ENCODE measurements around the gene DLGAP4.
A peak's percentile ranks its signal among the peaks of the same experiment; 100 is the strongest.

DLGAP4 gene

DNA sequence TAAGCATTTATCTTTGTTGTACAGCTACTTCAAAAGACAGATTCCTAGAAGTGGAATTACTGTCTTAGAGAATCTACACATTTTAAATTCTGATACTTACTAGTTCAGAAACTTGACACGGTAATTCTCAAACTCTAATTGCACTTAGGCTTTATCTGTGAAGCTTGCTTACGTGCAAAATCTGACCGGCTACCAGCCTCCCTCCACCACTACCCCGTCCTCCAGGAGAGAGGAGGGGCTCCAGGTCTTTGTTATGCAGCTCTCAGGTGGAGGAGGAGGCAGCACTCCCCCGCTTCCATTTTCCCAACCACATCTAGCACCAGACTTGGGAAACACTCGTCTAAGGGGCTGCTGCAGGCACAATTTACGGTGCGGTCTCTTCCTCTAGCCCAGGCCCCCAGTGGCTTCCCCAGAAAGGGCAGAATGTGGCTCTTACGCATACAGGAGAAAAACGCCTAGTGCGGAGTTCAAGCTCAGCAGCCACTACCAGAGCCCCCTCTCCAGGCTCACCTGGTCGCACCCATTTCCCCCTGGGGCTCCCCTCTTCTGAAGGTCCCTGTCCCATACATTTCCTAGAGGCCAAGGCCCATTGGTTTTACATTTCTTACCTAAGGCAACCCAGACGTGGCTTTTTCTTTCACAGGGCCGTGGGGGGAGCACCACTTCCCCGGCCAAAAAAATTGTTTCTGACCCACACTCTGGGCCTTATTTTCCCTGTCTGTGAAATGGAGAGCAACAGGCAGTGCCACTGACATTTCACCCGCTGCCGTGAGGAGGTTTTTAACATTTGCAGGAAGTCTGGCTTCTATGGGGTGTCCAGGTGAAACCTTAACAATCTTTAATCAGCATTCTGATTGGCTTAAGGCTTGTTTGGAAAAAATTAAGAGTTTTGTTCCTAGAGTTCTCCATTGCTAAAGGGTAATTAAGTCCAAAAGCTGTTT is 265.7 kb downstream of the DLGAP4 start:
- H3K4me1 Mint-ChIP-seq, result peaks cover 34% of the 10 kb centered on the region
- H3K4me3 Mint-ChIP-seq, result peak overlapping the region; percentile 84
- no peaks in the 10 kb centered on the region for H3K9me3 Mint-ChIP-seq
- peak overlapping the region; percentile 96 for H3K27ac Mint-ChIP-seq (ENCODE audit: low read depth)
- DNase-seq (ENCODE audit: low spot score in 2 of 2) (no peak), ATAC-seq (replicated peaks; ENCODE audit: extremely low read depth, poor library complexity, severe bottlenecking) (no peak)
- H3K27me3 Mint-ChIP-seq, result no peaks in the 10 kb centered on the region
- peaks cover 25% of the 10 kb centered on the region for H3K36me3 Mint-ChIP-seq (ENCODE audit: insufficient read depth)

DNA sequence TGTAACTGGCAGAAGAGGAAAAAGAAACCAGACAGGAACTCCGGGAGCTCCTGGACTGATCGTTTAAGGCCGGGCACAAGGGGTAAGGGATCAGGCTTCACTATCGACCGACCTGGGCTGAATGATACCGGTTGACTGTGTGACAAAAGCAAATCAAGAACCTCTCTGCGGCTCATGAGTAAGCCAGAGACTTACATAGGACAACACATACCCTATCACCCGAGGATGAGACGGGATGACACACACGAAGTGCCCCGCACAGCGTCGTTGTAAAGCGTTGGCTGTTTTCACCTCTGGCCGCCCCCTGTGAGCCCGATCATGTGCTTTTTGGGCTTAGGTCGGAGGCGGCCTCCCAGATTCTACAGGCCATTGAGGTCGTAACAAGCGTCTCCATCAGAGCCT is 266.6 kb downstream of the DLGAP4 start:
- H3K27ac Mint-ChIP-seq (ENCODE audit: low read depth), result peak overlapping the region; percentile 96
- ATAC-seq (replicated peaks; ENCODE audit: extremely low read depth, poor library complexity, severe bottlenecking) (peak; percentile 61), DNase-seq (ENCODE audit: low spot score in 2 of 2) (peak in 1 of 2 donors; percentile 49)
- H3K36me3 Mint-ChIP-seq (ENCODE audit: insufficient read depth), result peaks cover 24% of the 10 kb centered on the region
- peak overlapping the region; percentile 84 for H3K4me3 Mint-ChIP-seq
- no peaks in the 10 kb centered on the region for H3K9me3 Mint-ChIP-seq
- H3K4me1 Mint-ChIP-seq, result peaks cover 34% of the 10 kb centered on the region
- no peaks in the 10 kb centered on the region for H3K27me3 Mint-ChIP-seq

DNA sequence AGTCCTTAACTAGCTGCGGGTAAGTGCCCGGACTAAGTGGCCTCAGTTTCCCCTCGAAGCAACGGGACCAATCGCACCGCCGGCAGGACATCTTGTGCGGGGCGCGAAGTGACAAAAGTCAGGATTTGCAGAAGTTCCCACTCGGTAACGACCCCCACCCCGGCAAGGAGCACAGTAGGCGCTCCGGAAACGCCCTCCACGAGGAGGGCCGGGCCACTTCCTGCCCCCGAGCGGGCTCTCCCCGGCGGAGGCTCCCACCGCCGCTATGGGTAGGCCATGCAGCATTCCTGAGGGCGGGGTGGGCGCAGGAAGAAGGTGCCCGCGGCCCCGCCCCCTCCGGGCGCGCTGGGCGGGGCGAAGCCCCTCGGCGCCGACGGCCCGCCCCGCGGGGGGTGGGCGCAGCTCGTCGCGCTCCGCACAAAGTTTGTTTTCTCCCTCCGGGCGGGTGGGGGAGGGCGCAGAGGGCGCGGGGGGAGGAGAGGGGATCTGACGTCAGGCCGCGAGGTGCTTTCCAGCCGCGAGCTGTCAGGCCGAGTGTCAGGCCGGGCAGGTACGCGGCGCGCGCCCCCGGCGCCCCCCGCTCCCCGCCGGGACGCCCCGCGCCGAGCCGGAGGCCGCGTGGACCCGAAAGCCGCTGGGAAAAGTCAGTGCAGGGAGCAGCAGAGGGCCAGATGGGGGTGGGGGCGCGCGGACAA is 267.1 kb downstream of the DLGAP4 start, which contains the start of gene TGIF2:
Gene TGIF2, plus strand, starts transcription at position 495 of the 695 bp plus-strand sequence. CDS start 5,178 bp downstream, outside the sequence.
- H3K27me3 Mint-ChIP-seq, result no peaks in the 10 kb centered on the region
- peak; percentile 73 to 86 for DNase-seq (ENCODE audit: low spot score in 2 of 2)
- ATAC-seq (replicated peaks; ENCODE audit: extremely low read depth, poor library complexity, severe bottlenecking), result peak; percentile 76
- H3K4me3 Mint-ChIP-seq, result peak within 1 kb of the TSS; percentile 84
- no peaks in the 10 kb centered on the region for H3K9me3 Mint-ChIP-seq
- H3K4me1 Mint-ChIP-seq, result peaks cover 34% of the 10 kb centered on the region
- H3K36me3 Mint-ChIP-seq (ENCODE audit: insufficient read depth), result peaks cover 28% of the 10 kb centered on the region
- H3K27ac Mint-ChIP-seq (ENCODE audit: low read depth), result peak within 1 kb of the TSS; percentile 96

DNA sequence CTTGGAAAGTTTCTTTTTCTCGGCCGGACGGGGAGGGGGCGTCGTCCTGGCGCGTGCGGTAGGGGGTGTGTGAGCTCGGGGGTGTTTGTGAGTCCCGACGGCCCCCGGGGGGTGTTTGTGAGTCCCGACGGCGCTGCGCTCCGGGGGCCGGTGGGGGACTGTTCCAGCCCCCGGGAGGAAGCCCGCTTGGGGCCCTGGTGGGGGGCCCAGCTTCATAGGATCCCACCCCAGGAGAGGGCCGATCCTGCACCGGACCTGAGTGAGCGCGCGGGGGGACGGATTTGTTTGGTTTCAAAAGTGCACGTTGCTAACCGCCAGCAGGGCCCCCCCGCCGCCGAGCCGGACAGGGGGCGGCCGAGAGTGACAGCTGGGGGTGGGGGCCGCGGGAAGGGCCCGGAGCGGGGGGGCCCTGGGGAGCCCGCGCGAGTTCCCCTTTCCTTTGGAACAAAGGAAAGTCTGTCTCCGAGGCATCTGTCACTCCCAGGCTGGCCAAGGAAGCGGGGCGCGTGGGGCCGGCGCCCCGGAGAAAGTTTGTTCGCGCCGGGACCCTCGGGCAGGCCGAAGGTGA is 267.7 kb downstream of the DLGAP4 start:
- Mint-ChIP-seq H3K9me3 (no peaks in the 10 kb centered on the region), H3K27ac (ENCODE audit: low read depth) (peak overlapping the region; percentile 73), H3K4me1 (peaks cover 34% of the 10 kb centered on the region), H3K27me3 (no peaks in the 10 kb centered on the region), H3K4me3 (peak overlapping the region; percentile 84), H3K36me3 (ENCODE audit: insufficient read depth) (peaks cover 31% of the 10 kb centered on the region)
- DNase-seq (ENCODE audit: low spot score in 2 of 2), result peak; percentile 29 to 34
- ATAC-seq (replicated peaks; ENCODE audit: extremely low read depth, poor library complexity, severe bottlenecking), result peak; percentile 4

DNA sequence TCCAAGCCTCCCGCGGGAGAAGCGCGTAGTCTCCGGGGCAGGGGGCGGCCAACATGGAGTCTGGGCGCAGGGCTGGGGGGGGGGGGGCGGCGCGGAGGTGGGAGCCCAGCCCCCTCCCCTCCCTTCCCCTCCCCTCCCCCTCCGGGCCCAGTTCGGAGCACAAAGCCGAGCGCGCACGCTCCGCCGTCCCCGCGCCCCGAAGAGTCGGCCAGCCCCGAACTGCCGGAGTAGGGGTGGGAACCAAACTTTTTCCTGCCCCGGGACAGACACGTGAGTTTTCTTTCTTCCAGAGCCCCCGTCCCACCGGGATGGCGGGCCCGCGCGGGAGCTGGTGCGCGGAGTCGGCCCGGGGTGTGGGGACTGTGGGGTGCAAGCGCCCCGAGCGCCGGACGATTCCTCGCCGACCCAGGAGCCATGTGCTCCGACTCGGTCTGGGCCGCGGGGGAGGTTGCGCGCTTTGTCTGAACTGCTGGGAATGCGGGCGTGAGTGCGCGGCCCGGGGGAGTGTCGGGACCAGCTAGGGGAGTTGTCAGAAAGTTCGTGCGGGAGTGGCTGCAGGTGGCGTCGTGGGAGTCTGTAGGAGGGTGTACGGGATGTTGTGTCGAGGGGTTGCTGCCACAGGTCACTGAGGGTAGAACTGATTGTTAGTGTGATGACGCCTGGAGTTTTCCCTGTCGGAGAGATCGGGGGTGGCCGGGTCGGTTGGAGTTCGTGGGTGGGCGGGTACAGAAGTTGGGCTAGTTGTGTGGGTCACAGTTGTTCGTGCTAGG is 268.4 kb downstream of the DLGAP4 start:
- peak; percentile 27 to 34 for DNase-seq (ENCODE audit: low spot score in 2 of 2)
- H3K9me3 Mint-ChIP-seq, result no peaks in the 10 kb centered on the region
- H3K27ac Mint-ChIP-seq (ENCODE audit: low read depth), result peak overlapping the region; percentile 93
- peaks cover 34% of the 10 kb centered on the region for H3K4me1 Mint-ChIP-seq
- no peaks in the 10 kb centered on the region for H3K27me3 Mint-ChIP-seq
- peak overlapping the region; percentile 84 for H3K4me3 Mint-ChIP-seq
- peak; percentile 2 for ATAC-seq (replicated peaks; ENCODE audit: extremely low read depth, poor library complexity, severe bottlenecking)
- peaks cover 35% of the 10 kb centered on the region for H3K36me3 Mint-ChIP-seq (ENCODE audit: insufficient read depth)

DNA sequence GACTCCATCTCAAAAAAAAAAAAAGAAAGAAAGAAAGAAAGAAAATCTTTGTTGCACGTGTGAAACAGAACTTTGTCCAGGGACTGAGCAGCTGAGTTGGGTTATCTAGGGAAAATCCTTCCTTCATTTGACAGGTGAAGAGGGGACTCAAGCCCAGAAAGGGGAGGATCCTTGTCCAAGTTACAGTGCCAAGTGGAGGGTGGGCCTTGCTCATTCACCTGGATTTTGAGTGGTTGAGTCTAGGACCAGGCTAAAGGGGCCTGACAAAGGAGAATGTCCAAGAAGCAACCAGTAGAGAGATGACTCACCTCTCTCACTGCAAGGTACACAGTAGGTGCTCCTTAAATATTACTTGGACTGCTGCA is 269.9 kb downstream of the DLGAP4 start:
- H3K4me3 Mint-ChIP-seq, result no peak overlapping the region
- ATAC-seq (replicated peaks; ENCODE audit: extremely low read depth, poor library complexity, severe bottlenecking) (no peak), DNase-seq (ENCODE audit: low spot score in 2 of 2) (no peak)
- no peaks in the 10 kb centered on the region for H3K9me3 Mint-ChIP-seq
- H3K36me3 Mint-ChIP-seq (ENCODE audit: insufficient read depth), result peaks cover 47% of the 10 kb centered on the region
- H3K27ac Mint-ChIP-seq (ENCODE audit: low read depth), result peak overlapping the region; percentile 93
- no peaks in the 10 kb centered on the region for H3K27me3 Mint-ChIP-seq
- H3K4me1 Mint-ChIP-seq, result peaks cover 41% of the 10 kb centered on the region
